NOMO-1 treated with dmso at 0.1 percent for 144 hours (cell line): ENCODE measurements around the gene ACAA2.

Source experiments
- DNase-seq: peaks from one replicate; lab custom pipeline; 2025; ENCODE audit not compliant: unreplicated experiment; lab: John Stamatoyannopoulos, UW

Gene ACAA2

GRCh38 chr18:49813319-49814146, at the start of gene ACAA2:
Gene ACAA2 (minus strand): TSS chr18:49813533. CDS start chr18:49813484, 49 bp downstream.
- DNase-seq, result peak; percentile 81

GRCh38 chr18:49862656-49863385, 49.5 kb upstream of the ACAA2 start:
- DNase-seq, result no peak

GRCh38 chr18:49861659-49862058, 48.3 kb upstream of the ACAA2 start:
- DNase-seq, result no peak

- no peak for DNase-seq
These were observed 46.4 kb upstream of the ACAA2 start for GRCh38 chr18:49859725-49860124.

GRCh38 chr18:49859021-49859359, 45.7 kb upstream of the ACAA2 start:
- no peak for DNase-seq

GRCh38 chr18:49858309-49859020, 45.1 kb upstream of the ACAA2 start:
- peak; percentile 45 for DNase-seq

- DNase-seq, result no peak
These were observed 44.4 kb upstream of the ACAA2 start for GRCh38 chr18:49857708-49858107.

- DNase-seq, result no peak
These were observed 43.2 kb upstream of the ACAA2 start for GRCh38 chr18:49856496-49856895.

- no peak for DNase-seq
These were observed 42.5 kb upstream of the ACAA2 start for GRCh38 chr18:49855711-49856415.

- DNase-seq, result no peak
These were observed 41.3 kb upstream of the ACAA2 start for GRCh38 chr18:49854681-49855080.

- DNase-seq, result no peak
These were observed 40.1 kb upstream of the ACAA2 start for GRCh38 chr18:49853436-49853835.

GRCh38 chr18:49853011-49853410, 39.7 kb upstream of the ACAA2 start:
- no peak for DNase-seq

- no peak for DNase-seq
These were observed 38.3 kb upstream of the ACAA2 start for GRCh38 chr18:49851624-49852023.

GRCh38 chr18:49850636-49851035, 37.3 kb upstream of the ACAA2 start:
- DNase-seq, result no peak

- DNase-seq, result no peak
These were observed 36.2 kb upstream of the ACAA2 start for GRCh38 chr18:49849331-49850217.

GRCh38 chr18:49848115-49848514, 34.8 kb upstream of the ACAA2 start:
- DNase-seq, result no peak

GRCh38 chr18:49847524-49847923, 34.2 kb upstream of the ACAA2 start:
- DNase-seq, result no peak

GRCh38 chr18:49846718-49847470, 33.6 kb upstream of the ACAA2 start:
- no peak for DNase-seq

GRCh38 chr18:49846361-49846662, 33.0 kb upstream of the ACAA2 start:
- DNase-seq, result no peak
